ENCODE results near the gene ZNF219. TPM values are rescaled to one million over a fixed set of nuclear protein-coding genes. Genes with fewer than 3 reads are reported as not detected.

The ZNF219 gene
- total RNA-seq, 1 donor from 2014 or later = 143 TPM

GRCh38 chr14:21055432-21056117, 42.9 kb downstream of the ZNF219 start:
- DNase-seq (ENCODE audit: low read depth, low spot score) = no peak
- Mint-ChIP-seq H3K9me3 (no peaks in the 10 kb centered on the region), H3K27ac (ENCODE audit: unreplicated experiment) (no peak overlapping the region), H3K27me3 (ENCODE audit: low read depth) (no peaks in the 10 kb centered on the region), H3K4me1 (no peaks in the 10 kb centered on the region), H3K36me3 (ENCODE audit: low read depth) (no peaks in the 10 kb centered on the region), H3K4me3 (no peak overlapping the region)
- no peak for TF ChIP-seq CTCF (conservative IDR thresholded peaks at IDR 0.05)

GRCh38 chr14:21054768-21055145, 43.7 kb downstream of the ZNF219 start:
- Mint-ChIP-seq H3K4me1 (no peaks in the 10 kb centered on the region), H3K9me3 (no peaks in the 10 kb centered on the region), H3K36me3 (ENCODE audit: low read depth) (no peaks in the 10 kb centered on the region), H3K27ac (ENCODE audit: unreplicated experiment) (no peak overlapping the region), H3K4me3 (no peak overlapping the region), H3K27me3 (ENCODE audit: low read depth) (no peaks in the 10 kb centered on the region)
- no peak for TF ChIP-seq CTCF (conservative IDR thresholded peaks at IDR 0.05)
- DNase-seq (ENCODE audit: low read depth, low spot score) = no peak

- Mint-ChIP-seq H3K4me3 (no peak overlapping the region), H3K9me3 (no peaks in the 10 kb centered on the region), H3K4me1 (no peaks in the 10 kb centered on the region), H3K27ac (ENCODE audit: unreplicated experiment) (no peak overlapping the region), H3K36me3 (ENCODE audit: low read depth) (no peaks in the 10 kb centered on the region), H3K27me3 (ENCODE audit: low read depth) (no peaks in the 10 kb centered on the region)
- no peak for DNase-seq (ENCODE audit: low read depth, low spot score)
- no peak for TF ChIP-seq CTCF (conservative IDR thresholded peaks at IDR 0.05)
These were observed 44.2 kb downstream of the ZNF219 start for GRCh38 chr14:21054123-21054767.

- Mint-ChIP-seq H3K4me3 (no peak overlapping the region), H3K4me1 (no peaks in the 10 kb centered on the region), H3K27me3 (ENCODE audit: low read depth) (no peaks in the 10 kb centered on the region), H3K27ac (ENCODE audit: unreplicated experiment) (no peak overlapping the region), H3K36me3 (ENCODE audit: low read depth) (no peaks in the 10 kb centered on the region), H3K9me3 (no peaks in the 10 kb centered on the region)
- TF ChIP-seq CTCF (conservative IDR thresholded peaks at IDR 0.05) = no peak
- DNase-seq (ENCODE audit: low read depth, low spot score) = no peak
These were observed 45.0 kb downstream of the ZNF219 start for GRCh38 chr14:21053184-21054122.

- TF ChIP-seq CTCF (conservative IDR thresholded peaks at IDR 0.05) = no peak
- no peaks in the 10 kb centered on the region for H3K36me3 Mint-ChIP-seq (ENCODE audit: low read depth)
- H3K4me1 Mint-ChIP-seq = no peaks in the 10 kb centered on the region
- H3K27me3 Mint-ChIP-seq (ENCODE audit: low read depth) = peaks cover 1% of the 10 kb centered on the region
- no peak overlapping the region for H3K27ac Mint-ChIP-seq (ENCODE audit: unreplicated experiment)
- no peak overlapping the region for H3K4me3 Mint-ChIP-seq
- H3K9me3 Mint-ChIP-seq = no peaks in the 10 kb centered on the region
- DNase-seq (ENCODE audit: low read depth, low spot score) = no peak
These were observed 47.9 kb downstream of the ZNF219 start for GRCh38 chr14:21050597-21050996.
